Measurements from ENCODE around the gene NFATC2IP.
A peak's percentile ranks its signal among the peaks of the same experiment; 100 is the strongest.
"Not testable (repeated sequence)": the region's sequence is repeated elsewhere in the genome, so short reads cannot be mapped to it uniquely, and the experiment has no call there.

NFATC2IP gene

DNA sequence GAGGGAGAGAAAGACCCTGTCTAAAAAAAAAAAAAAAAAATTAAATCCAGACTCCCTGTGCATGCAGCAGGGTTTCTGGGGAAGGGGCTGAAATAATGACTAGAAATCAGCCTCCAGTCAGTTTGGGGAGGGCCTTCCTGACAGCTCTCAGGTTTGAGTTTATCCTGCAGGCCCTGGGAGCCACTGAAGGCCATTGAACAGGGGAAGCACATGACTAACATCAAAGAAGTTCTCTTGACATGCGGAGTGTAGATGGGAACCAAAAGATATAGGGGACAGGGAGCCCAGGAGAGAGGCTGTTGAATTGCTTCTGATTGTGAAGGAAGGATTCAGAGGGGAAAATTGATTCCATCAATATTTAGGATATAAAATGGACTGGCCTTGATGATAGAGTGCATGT lies 22.9 kb upstream of the NFATC2IP start:
- DNase-seq: no peak

DNA sequence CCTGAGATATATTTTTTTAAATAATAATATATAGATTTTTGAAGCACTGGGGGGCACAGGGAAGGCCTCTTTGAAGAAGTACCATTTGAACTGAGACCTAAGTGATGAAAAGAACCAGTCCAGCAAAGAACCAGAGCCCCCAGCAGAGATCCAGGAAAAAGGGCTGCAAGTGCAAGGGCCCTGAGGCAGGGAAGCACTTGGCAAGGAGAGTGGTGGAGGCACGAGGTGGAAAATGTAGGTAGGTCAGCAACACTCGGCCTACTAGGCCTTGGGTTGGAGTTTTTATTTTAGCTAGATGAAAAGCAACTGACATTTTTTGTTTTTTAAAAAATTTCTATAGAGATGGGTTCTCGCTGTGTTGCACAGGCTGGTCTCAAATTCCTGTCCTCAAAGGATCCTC lies 20.5 kb upstream of the NFATC2IP start:
- DNase-seq: no peak

DNA sequence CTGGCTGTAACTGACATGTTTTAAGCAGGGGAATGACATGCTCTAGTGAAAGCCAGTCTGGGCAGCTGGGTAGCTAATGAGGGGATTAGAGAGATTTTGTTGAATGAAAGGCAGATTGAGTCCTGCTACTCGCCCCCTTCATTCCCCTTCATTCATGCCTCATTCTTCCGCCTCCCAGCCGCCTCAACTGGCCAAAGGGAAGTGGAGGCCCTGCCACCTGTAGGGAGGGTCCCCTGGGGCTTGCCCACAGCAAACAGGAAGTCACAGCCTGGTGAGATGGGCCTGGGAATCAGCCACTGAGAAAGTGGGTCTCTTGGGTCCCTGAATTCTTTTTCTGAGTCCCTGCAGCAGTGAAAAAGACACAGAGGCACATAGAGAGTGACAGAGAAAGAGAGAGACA lies 20.1 kb upstream of the NFATC2IP start:
- no peak for DNase-seq

DNA sequence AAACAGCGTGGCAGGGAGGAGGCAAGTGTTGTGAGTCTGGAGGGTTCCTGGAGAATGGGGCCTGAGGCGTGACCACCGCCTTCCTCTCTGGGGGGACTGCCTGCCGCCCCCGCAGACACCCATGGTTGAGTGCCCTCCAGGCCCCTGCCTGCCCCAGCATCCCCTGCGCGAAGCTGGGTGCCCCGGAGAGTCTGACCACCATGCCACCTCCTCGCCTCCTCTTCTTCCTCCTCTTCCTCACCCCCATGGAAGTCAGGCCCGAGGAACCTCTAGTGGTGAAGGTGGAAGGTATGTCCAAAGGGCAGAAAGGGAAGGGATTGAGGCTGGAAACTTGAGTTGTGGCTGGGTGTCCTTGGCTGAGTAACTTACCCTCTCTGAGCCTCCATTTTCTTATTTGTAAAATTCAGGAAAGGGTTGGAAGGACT lies 18.9 kb upstream of the NFATC2IP start, which contains the start of gene CD19:
Gene CD19 (plus strand): TSS at position 171 of the 425 bp plus-strand sequence. CDS start 30 bp downstream, at position 201.
- no peak for DNase-seq

DNA sequence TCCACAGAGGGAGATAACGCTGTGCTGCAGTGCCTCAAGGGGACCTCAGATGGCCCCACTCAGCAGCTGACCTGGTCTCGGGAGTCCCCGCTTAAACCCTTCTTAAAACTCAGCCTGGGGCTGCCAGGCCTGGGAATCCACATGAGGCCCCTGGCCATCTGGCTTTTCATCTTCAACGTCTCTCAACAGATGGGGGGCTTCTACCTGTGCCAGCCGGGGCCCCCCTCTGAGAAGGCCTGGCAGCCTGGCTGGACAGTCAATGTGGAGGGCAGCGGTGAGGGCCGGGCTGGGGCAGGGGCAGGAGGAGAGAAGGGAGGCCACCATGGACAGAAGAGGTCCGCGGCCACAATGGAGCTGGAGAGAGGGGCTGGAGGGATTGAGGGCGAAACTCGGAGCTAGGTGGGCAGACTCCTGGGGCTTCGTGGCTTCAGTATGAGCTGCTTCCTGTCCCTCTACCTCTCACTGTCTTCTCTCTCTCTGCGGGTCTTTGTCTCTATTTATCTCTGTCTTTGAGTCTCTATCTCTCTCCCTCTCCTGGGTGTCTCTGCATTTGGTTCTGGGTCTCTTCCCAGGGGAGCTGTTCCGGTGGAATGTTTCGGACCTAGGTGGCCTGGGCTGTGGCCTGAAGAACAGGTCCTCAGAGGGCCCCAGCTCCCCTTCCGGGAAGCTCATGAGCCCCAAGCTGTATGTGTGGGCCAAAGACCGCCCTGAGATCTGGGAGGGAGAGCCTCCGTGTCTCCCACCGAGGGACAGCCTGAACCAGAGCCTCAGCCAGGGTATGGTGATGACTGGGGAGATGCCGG lies 18.2 kb upstream of the NFATC2IP start:
- DNase-seq: no peak

DNA sequence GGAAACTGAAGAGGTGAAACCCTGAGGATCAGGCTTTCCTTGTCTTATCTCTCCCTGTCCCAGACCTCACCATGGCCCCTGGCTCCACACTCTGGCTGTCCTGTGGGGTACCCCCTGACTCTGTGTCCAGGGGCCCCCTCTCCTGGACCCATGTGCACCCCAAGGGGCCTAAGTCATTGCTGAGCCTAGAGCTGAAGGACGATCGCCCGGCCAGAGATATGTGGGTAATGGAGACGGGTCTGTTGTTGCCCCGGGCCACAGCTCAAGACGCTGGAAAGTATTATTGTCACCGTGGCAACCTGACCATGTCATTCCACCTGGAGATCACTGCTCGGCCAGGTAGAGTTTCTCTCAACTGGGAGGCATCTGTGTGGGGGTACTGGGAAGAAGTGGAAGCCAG lies 17.6 kb upstream of the NFATC2IP start:
- DNase-seq: no peak

DNA sequence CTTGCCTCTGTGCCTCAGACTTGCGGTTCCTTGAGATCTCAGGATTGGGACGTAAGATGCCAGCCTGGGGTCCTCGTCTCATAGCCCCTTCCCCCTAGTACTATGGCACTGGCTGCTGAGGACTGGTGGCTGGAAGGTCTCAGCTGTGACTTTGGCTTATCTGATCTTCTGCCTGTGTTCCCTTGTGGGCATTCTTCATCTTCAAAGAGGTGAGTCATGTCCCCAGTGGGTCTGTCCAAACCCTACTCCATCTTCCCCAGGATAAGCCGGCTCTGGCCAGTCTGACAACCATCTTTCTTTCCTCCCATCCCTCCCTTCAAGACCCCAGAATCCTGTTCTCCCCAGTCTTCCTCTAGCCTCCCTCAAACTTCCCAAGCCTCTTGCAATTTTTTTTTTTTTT lies 15.4 kb upstream of the NFATC2IP start:
- no peak for DNase-seq

DNA sequence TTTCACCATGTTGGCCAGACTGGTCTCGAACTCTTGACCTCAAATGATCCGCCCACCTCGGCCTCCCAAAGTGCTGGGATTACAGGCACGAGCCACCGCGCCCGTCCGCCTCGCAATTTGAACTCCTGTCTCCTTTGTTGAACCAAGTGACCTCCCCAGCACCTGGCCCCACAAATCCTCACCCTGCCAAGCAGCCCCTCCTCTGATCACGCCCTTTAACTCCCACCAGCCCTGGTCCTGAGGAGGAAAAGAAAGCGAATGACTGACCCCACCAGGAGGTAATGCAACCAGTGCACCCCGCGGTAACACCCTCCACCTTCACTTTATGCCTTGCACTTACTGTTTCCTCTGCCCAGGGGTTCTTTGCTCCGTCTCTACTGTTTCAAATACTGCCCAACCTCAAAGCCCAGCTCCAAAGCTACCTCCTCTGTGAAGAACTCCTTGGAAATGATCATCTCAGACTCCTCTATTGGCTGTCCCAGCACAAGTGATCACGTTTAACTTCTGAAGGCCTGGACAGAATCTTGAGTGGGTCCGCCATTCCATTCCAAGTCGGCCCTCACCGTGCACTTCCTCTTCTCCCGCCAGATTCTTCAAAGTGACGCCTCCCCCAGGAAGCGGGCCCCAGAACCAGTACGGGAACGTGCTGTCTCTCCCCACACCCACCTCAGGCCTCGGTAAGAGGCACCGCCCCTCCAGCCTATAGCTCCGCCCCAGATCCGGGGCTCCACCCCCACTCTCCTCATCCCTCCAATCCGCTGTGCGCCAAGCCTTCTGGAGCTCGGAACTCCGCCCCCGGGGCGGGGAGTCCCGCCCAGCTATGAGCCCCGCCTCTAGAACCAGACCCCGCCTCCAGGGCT lies 14.6 kb upstream of the NFATC2IP start:
- peak in 1 of 2 donors; percentile 36 for DNase-seq

DNA sequence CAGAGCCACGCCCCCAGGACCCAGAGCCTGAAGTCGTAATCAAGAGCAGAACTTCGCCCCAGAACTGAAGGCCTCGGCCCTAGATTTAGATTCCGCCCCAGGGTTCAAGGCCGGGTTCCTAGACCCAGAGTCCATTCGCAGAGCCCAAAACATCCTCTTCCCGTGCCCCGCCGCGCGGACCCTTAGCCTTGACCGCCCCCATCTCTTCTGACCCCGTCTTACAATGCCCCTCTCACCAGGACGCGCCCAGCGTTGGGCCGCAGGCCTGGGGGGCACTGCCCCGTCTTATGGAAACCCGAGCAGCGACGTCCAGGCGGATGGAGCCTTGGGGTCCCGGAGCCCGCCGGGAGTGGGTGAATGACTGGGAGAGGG lies 14.0 kb upstream of the NFATC2IP start:
- no peak for DNase-seq

DNA sequence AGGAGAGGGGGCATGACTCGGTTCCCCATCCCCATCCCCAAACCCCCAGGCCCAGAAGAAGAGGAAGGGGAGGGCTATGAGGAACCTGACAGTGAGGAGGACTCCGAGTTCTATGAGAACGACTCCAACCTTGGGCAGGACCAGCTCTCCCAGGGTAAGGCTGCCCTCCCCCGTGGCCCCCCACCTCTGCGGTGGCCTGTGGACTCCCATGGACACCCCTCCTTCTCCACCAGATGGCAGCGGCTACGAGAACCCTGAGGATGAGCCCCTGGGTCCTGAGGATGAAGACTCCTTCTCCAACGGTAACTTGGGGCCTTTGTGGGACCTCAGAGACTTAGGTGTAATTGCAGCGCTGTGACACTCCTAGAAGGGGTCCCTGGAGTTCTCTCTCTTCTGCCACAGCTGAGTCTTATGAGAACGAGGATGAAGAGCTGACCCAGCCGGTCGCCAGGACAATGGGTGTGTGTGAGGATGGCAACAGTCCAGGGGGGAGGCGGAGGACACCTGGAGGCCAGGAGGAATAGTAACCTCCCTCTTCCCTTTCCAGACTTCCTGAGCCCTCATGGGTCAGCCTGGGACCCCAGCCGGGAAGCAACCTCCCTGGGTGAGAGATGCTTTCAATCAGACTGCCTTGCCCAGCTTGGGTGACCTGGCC lies 13.4 kb upstream of the NFATC2IP start:
- no peak for DNase-seq

DNA sequence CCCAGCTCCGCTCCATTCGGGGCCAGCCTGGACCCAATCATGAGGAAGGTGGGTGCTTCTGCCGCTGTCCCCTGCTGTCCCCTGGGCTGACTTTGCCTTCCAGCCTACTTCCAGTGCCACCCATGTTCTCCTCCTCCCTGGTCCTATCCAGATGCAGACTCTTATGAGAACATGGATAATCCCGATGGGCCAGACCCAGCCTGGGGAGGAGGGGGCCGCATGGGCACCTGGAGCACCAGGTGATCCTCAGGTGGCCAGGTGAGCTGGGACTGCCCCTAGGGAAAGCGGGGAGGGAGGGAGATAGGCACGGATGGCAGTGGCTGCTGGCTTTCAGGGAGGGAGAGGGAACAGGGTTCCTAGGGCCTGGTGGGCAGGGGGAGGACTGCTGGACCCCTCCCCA lies 12.0 kb upstream of the NFATC2IP start:
- no peak for DNase-seq

DNA sequence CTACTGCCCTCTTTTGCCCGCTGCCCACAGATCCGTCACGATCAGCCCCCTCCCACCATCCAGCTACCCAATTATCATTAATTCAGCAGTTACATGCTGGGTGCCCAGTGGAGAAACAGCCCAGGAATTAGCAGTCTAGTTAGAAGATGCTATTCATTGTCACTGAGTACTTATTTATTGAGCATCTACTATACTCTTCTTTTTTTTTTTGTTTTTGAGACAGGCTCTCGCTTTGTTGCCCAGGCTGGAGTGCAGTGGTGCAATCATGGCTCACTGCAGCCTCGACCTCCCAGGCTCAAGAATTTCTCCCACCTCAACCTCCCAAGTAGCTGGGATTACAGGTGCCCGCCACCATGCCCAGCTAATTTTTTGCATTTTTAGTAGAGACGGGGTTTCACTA lies 10.9 kb upstream of the NFATC2IP start:
- not testable (repeated sequence) for DNase-seq

DNA sequence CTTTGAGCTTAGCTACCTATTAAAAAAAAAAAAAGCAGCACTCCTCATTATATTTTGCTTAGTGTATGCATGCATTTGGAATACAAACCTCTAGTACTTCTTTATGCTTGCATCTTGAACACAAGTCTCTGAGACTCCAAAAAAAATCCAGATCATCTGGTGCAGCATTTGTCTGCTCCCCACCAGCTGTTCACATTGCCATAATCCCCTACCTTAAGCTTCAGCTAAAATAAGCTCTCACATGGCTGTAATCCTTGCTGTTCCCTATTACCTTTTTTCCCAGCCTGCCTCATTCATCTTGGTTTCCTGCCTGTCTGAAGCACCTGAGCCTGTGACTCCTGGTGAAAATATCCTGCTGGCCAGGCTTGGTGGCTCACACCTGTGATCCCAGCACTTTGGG lies 7.5 kb upstream of the NFATC2IP start:
- DNase-seq: no peak

DNA sequence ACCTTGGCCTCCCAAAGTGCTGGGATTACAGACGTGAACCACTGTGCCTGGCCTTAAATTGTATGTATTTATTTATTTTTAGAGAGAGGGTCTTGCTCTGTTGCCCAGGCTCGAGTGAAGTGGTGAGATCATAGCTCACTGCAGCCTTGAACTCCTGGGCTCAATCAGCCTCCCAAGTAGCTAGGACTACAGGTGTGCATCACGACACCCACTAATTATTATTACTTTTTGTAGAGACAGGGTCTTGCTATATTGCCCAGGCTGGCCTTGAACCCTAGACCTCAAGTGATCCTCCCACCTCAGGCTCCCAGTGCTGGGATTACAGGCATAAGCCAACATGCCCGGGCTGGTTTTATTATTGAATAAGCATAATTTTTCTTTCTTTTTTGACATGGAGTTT lies 4.1 kb upstream of the NFATC2IP start:
- no peak for DNase-seq

DNA sequence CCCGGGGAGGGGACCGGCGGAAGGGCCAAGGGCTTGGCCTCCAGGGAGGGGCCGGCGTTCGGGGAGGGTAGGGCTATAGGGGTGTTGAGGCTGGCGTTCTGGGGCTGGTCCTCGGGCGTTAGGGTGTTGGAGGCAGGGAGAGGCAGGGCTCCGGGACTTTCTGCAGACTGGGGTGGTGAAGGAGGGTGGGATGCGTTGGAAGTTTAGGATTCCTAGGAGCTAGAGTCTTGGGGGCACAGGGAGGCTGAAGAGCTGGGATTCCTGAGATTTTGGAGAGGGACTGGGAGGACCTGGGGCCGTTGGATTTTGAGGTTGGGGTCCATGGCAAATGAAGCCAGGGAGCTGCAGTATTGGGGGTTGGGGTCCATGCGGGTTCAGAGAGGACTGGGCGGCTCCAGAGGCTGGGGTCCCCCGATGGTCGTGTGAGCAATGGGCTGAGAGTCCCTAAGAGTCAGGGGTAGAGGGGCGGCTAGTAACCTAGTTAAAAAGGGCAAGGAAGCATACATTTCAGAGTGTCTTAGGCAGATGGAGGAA lies 740 bp downstream of the NFATC2IP start:
- DNase-seq: no peak

DNA sequence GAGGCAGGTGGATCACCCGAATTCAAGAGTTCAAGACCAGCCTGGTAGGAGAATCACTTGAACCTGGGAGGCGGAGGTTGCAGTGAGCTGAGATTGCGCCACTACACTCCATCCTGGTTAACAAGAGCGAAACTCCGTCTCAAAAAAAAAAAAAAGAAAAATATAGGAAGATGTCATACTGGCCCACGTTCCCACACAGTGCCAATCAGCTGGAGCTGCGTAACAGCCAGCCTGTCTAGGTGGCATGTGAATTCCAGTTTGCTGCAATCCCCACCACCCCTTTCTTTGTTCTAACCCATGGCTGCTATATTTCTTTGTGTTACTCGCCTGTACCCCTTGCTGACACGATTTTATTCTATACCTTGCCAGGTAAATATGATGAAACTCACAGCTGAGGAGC lies 7.5 kb downstream of the NFATC2IP start:
- no peak for DNase-seq

DNA sequence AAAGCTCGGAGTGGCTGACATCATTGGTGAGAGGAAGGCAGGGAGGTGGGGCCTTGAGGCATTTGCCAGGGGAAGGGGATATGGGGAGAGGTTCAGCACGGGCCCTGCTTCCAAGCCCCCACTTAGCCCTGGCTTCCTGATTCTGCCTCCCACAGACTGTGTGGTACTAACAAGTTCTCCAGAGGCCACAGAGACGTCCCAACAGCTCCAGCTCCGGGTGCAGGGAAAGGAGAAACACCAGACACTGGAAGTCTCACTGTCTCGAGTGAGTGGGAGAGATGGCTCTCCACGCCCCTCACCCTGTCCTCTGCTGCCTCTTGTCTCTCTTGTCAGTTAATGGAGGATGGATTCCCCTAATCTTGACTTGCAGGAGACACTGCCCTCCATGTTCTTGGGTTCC lies 8.1 kb downstream of the NFATC2IP start:
- DNase-seq: no peak

DNA sequence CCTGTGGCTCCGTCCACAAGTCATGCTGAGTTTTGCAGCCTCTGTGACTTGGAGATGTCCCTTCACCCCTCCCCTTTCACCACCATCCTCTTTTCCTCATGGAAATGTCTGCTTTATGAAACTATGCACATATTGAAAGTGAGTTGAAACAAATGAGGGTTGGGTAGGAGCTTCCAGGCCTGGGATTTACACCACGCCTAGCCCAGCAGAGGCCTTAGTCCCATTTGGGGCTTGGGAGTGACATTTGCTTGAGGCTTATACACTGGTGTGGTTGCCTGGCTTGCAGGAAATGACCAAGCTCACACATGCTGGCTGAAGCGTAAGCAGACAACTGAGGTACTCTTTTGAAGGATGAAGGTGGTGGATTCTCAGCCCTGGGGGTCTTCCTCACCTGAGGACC lies 13.3 kb downstream of the NFATC2IP start:
- no peak for DNase-seq

DNA sequence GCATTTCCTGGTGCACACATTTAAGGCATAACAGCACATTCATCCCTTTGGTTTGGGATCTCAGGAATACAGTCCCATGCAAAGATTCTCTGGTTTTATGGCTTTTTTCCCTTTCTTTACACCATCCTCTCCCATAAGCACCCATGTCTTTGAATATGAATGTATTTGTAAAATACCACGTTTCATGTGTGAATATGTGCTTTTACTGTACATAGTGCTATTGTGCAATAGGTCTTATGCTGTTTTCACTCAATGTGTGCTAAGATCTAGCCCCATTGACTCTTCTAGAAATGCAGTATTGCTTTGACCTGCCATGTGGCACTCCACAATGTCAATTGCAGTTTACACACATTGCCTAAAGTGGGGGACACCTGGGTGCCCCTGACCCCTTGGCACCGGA lies 13.8 kb downstream of the NFATC2IP start:
- no peak for DNase-seq

DNA sequence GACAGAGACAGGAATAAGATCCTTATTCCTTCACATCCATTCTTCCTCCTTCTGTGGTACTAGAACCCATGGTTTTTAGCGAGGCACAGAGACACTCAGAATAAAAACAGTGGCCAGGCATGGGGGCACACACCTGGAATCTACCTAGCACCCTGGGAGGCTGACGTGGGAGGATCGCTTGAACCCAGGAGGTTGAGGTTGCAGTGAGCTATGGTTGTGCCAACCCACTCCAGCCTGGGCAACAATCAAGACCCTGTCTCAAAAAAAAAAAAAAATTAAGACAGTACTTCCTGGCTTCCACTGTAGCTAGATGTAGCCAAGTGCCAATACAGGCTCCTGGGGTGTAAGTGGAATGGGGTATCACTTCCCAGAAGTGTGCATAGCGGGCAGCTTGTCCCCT lies 16.4 kb downstream of the NFATC2IP start:
- no peak for DNase-seq

DNA sequence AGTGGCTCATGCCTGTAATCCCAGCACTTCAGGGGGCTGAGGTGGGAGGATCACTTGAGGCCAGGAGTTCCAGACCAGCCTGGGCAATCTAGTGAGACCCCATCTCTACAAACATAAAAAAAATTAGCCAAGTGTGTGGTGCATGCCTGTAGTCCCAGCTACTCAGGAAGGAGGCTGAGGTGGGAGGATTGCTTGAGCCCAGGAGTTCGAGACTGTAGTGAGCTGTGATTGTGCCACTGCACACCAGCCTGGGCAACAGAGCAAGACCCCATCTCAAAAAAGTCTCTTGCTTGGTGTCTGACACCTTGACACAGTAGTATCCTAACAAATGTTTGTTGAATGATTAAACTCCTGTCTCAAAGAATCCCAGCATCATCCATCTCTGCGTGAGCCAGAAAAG lies 19.0 kb downstream of the NFATC2IP start:
- not testable (repeated sequence) for DNase-seq

DNA sequence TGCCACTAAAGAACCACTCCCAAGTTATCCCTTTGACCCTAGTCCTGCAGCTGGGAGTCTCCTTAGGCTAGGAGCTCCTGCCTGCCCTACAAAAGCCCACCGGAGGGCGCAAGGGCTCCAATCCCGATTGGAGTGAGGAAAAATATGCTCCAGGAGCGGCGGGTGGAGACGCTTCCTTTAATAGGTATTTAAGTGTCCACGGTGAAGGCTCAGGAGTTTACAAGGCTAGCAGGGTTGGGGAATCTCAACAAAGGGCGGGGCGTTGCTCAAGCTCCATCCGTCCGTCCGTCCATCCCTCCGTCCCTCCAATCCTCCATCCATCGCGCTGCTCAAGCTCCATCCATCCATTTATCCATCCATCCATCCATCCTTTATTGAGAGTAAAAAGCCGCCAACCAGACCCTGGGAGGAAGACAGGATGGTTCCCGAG lies 23.3 kb downstream of the NFATC2IP start:
- DNase-seq: peak; percentile 49 to 55

Data from hippocampal formation (tissue), 2 donors.